B cell (primary cell): ENCODE results near the gene CDHR1. TPM values are rescaled to one million over a fixed set of nuclear protein-coding genes. Genes with fewer than 3 reads are reported as not detected.

Experiments
- ATAC-seq: fragments of 200-7000 bp; cut with Tn5 transposase; one replicate; pipeline ENCODE4 v1.10.0; 2021; ENCODE audit warnings: low read depth, mild to moderate bottlenecking, moderate number of reproducible peaks, moderate library complexity
- CTCF ChIA-PET: fragments of 350-600 bp; sonication (Branson Sonifier 250); formaldehyde crosslinking; loops from one replicate; lab custom pipeline; 2021; ENCODE audit warnings: antibody characterized with exemption, inconsistent platforms; lab: Charles Lee
- POLR2A ChIA-PET: fragments of 350-600 bp; sonication (Branson Sonifier 250); formaldehyde crosslinking; loops from one replicate; lab custom pipeline; 2021; ENCODE audit warnings: antibody characterized with exemption; lab: Charles Lee
- DNase-seq: peaks from one replicate; pipeline ENCODE4 v3.0.0; 2013
- H2AFZ ChIP-seq: 2 replicates; pipeline ENCODE4 v1.6.1; 2012; ENCODE audit warnings: mild to moderate bottlenecking, low read depth, low read length; ENCODE audit not compliant: insufficient read depth, poor library complexity, severe bottlenecking
- H3K27ac ChIP-seq, 2 donors: 1 replicate in 1 of 2; 2 replicates in 1 of 2; pipeline ENCODE4 v1.5.1; 2012 to 2013; ENCODE audit warnings: low read length in 2 of 2, mild to moderate bottlenecking in 2 of 2, moderate library complexity in 1 of 2
- H3K27me3 ChIP-seq, 4 experiments: fragments of 200-600 bp in 1 of 4; sonication (generic) in 1 of 4; replicated peaks in 1 of 4; 1 replicate in 2 of 4; 2 replicates in 2 of 4; pipeline versions ENCODE4 v1.6.1 to v1.7.0; 2013 to 2016; ENCODE audit warnings: low read length in 3 of 4, mild to moderate bottlenecking in 2 of 4, mixed read lengths in 1 of 4, moderate library complexity in 1 of 4; ENCODE audit not compliant: insufficient read depth in 4 of 4, control insufficient read depth in 3 of 4; ENCODE audit errors: control extremely low read depth in 1 of 4
- H3K36me3 ChIP-seq, 2 experiments: replicated peaks in 1 of 2; 1 replicate in 1 of 2; 2 replicates in 1 of 2; pipeline versions ENCODE4 v1.6.1 to v1.7.1; 2013; ENCODE audit warnings: low read length in 1 of 2; ENCODE audit not compliant: insufficient read depth in 2 of 2, control insufficient read depth in 1 of 2; ENCODE audit errors: control extremely low read depth in 1 of 2, extremely low read depth in 1 of 2
- H3K4me1 ChIP-seq, 2 donors: fragments of 200-600 bp in 1 of 2; sonication (generic) in 1 of 2; 1 replicate in 1 of 2; 2 replicates in 1 of 2; pipeline versions ENCODE4 v1.5.1 to v1.6.1; 2013 to 2017; ENCODE audit warnings: low read length in 2 of 2; ENCODE audit not compliant: control insufficient read depth in 2 of 2, insufficient read depth in 2 of 2
- H3K4me2 ChIP-seq: replicated peaks from 2 replicates; pipeline ENCODE3; 2012; ENCODE audit warnings: mild to moderate bottlenecking, low read depth, low read length; ENCODE audit not compliant: poor library complexity, severe bottlenecking
- H3K4me3 ChIP-seq, 5 experiments: fragments of 200-600 bp in 1 of 5; sonication (generic) in 1 of 5; 1 replicate in 3 of 5; 2 replicates in 2 of 5; pipeline versions ENCODE4 v1.5.1 to v1.7.0; 2011 to 2016; ENCODE audit warnings: low read length in 4 of 5, mild to moderate bottlenecking in 4 of 5, low read depth in 2 of 5, control low read depth in 1 of 5, moderate library complexity in 1 of 5; ENCODE audit not compliant: insufficient read depth in 1 of 5; ENCODE audit errors: control extremely low read depth in 1 of 5, extremely low read depth in 1 of 5
- H3K79me2 ChIP-seq: fragments of 200-600 bp; sonication (generic); one replicate; pipeline ENCODE4 v1.6.0; 2016; ENCODE audit warnings: low read length; ENCODE audit not compliant: control insufficient read depth, insufficient read depth
- H3K9ac ChIP-seq: fragments of 200-600 bp; sonication (generic); 2 replicates; pipeline ENCODE4 v1.6.1; 2017; ENCODE audit warnings: mild to moderate bottlenecking, low read length, moderate library complexity
- H3K9me3 ChIP-seq, 3 donors: one replicate each; pipeline versions ENCODE4 v1.6.1 to v1.7.1; 2013; ENCODE audit warnings: low read length in 2 of 3; ENCODE audit not compliant: control insufficient read depth in 2 of 3, insufficient read depth in 1 of 3; ENCODE audit errors: control extremely low read depth in 1 of 3
- H4K20me1 ChIP-seq: 2 replicates; pipeline ENCODE4 v1.6.0; 2012; ENCODE audit warnings: mild to moderate bottlenecking, low read length; ENCODE audit not compliant: insufficient read depth, control insufficient read depth, poor library complexity, severe bottlenecking
- H3K27ac Mint-ChIP-seq: one replicate; pipeline ENCODE4 v1.8.0; 2021; ENCODE audit warnings: mixed read lengths
- H3K27me3 Mint-ChIP-seq: one replicate; pipeline ENCODE4 v1.8.0; 2021; ENCODE audit warnings: mixed read lengths
- H3K4me1 Mint-ChIP-seq: one replicate; pipeline ENCODE4 v1.8.0; 2021; ENCODE audit warnings: mixed read lengths
- H3K4me3 Mint-ChIP-seq: one replicate; pipeline ENCODE4 v1.8.0; 2021; ENCODE audit warnings: mixed read lengths
- H3K9me3 Mint-ChIP-seq: one replicate; pipeline ENCODE4 v1.8.0; 2022; ENCODE audit warnings: mixed read lengths; ENCODE audit not compliant: insufficient read depth
- EZH2 ChIP-seq: IDR thresholded peaks from 2 replicates; pipeline ENCODE4 v1.6.1; 2012; ENCODE audit warnings: borderline replicate concordance, low read depth, mild to moderate bottlenecking, moderate library complexity, low read length; ENCODE audit not compliant: insufficient read depth, poor library complexity, severe bottlenecking
- WGBS: methylation state at CpG from one replicate; pipeline ENCODE4 v1.1.5; 2013; ENCODE audit warnings: missing lambda C conversion rate; ENCODE audit not compliant: insufficient coverage; 5-methylcytosine and 5-hydroxymethylcytosine counted together
- intact Hi-C: fragments of 100-400 bp; cut with micrococcal nuclease; formaldehyde crosslinking; loops from one replicate; pipeline ENCODE4 v1.10.0; 2022
- polyA plus RNA-seq: library from polyadenylated mRNA; depleted of rRNA; stranded (reverse); fragments of >200 nt; gene quantifications from 2 replicates; pipeline ENCODE4 v1.2.3, GENCODE V29; 2012
- total RNA-seq, 2 donors: library from RNA; stranded (reverse); fragments of 120-200 nt in 1 of 2; gene quantifications; 1 replicate in 1 of 2; 2 replicates in 1 of 2; pipeline versions ENCODE4 v1.2.3 to v1.2.4, GENCODE V29; 2013 to 2022
- TF ChIP-seq, protein P1 (sequence below): fragments of 200-600 bp; IDR thresholded peaks from one replicate; pipeline ENCODE4 v1.8.0; 2022; ENCODE audit warnings: antibody characterized with exemption, mild to moderate bottlenecking

The CDHR1 gene
- total and polyA plus RNA-seq, 2 donors (not counting 1 experiment from before 2014, with no cell fraction given): 0.31 to 1.7 TPM

DNA sequence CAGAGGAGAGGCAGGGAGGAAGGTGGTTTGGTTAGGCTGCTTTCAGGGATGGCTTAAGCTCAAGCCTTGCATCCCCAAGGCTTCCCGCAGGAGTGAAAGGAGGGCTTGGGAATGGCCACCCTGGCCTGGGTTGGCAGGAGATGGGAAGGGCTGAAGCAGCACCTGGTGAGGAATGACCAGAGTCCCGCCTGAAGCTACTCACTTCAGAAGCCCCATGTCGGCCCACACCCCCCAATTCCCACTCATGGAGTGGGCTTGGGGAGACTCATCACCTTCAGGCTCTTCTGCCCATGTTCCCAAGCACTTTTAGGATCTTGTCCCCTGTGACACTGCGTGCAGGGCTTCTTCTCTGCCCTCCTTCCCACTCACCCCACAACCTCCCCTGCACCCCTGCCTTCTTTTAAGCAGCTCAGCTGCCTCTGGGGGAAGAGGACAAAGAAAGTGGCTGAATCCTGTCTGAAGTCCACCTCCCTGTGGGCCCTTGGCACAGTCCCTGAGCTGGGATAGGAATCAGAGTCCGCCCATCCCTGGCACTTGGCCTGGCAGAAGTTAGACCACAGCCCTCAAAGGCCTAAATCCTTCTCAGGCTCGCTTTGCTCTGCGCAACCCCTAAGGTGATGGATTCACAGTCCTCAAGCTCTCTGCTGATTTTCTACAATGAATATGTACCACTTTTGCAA, 67.0 kb downstream of the CDHR1 start:
- no peak overlapping the region for H2AFZ ChIP-seq
- H3K4me1 Mint-ChIP-seq: no peaks in the 10 kb centered on the region
- no peaks in the 10 kb centered on the region for H3K9me3 ChIP-seq
- TF ChIP-seq, protein P1, sequence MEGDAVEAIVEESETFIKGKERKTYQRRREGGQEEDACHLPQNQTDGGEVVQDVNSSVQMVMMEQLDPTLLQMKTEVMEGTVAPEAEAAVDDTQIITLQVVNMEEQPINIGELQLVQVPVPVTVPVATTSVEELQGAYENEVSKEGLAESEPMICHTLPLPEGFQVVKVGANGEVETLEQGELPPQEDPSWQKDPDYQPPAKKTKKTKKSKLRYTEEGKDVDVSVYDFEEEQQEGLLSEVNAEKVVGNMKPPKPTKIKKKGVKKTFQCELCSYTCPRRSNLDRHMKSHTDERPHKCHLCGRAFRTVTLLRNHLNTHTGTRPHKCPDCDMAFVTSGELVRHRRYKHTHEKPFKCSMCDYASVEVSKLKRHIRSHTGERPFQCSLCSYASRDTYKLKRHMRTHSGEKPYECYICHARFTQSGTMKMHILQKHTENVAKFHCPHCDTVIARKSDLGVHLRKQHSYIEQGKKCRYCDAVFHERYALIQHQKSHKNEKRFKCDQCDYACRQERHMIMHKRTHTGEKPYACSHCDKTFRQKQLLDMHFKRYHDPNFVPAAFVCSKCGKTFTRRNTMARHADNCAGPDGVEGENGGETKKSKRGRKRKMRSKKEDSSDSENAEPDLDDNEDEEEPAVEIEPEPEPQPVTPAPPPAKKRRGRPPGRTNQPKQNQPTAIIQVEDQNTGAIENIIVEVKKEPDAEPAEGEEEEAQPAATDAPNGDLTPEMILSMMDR: no peak
- TF ChIP-seq EZH2: no peak
- 79% methylated on average over 6 of the region's 7 CpGs for WGBS
- no peaks in the 10 kb centered on the region for H4K20me1 ChIP-seq
- no peaks in the 10 kb centered on the region for H3K4me1 ChIP-seq
- ATAC-seq: no peak
- H3K79me2 ChIP-seq: no peaks in the 10 kb centered on the region
- no peaks in the 10 kb centered on the region for H3K9me3 Mint-ChIP-seq
- peaks cover 0 to 24% (median 2%) of the 10 kb centered on the region in 4 experiments for H3K27me3 ChIP-seq
- H3K4me2 ChIP-seq: no peak overlapping the region
- H3K27ac Mint-ChIP-seq: no peak overlapping the region
- no peak for DNase-seq
- no peak overlapping the region for H3K9ac ChIP-seq
- H3K4me3 Mint-ChIP-seq: no peak overlapping the region
- ChIA-PET POLR2A (no interaction called here), CTCF (interaction anchor here (0.8 to 10.7 kb wide), 3 partner anchors 29 to 277 kb away, joined by 3 to 267 read pairs (median 3); no protein-coding TSS in a partner anchor)
- peaks cover 54% of the 10 kb centered on the region for H3K27me3 Mint-ChIP-seq
- intact Hi-C loops: no loop called here
- no peaks in the 10 kb centered on the region for H3K36me3 ChIP-seq
- H3K4me3 ChIP-seq: no peak overlapping the region
- H3K27ac ChIP-seq: no peak overlapping the region

DNA sequence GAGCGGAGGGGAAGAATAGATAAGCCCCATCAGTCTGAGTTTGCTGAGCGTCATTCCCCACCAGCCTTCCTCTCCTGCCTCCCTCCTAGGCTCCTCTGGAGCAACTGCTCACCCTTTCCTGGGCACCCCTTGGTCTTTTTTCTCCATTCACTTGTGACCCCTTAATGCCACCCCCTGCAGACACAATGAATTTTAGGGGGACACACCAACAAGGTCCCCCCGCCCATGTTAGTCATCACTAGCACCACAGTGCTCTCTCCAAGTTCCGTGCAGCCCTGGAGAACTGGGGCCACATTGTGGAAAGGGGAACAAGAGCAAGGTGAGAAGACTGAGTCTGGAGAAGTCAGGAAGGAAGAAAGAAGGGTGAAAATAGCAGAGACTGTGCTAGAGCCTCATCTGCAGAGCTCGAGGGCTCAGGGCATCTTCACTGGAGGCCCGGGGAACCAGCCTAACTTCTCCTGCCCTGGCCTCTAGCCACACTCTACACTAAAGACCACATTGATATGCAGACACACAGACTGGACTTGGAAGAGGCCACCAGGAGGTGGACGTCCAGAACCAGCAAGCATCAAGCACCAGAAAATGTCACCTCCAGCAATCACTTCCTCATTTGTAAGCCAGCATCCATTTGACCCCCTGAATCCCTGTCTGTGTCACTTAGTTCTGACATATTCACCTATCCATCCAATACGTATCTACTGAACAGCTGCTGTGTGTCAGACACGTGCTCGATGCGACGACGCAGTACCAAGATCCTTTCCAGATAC, 68.0 kb downstream of the CDHR1 start:
- H3K36me3 ChIP-seq: no peaks in the 10 kb centered on the region
- ChIA-PET POLR2A (no interaction called here), CTCF (interaction anchor here (0.8 to 10.7 kb wide), 7 partner anchors 20 to 276 kb away, joined by 3 to 267 read pairs (median 3); no protein-coding TSS in a partner anchor)
- H3K9me3 Mint-ChIP-seq: no peaks in the 10 kb centered on the region
- no peak overlapping the region for H3K4me2 ChIP-seq
- no peak overlapping the region for H3K9ac ChIP-seq
- no peak overlapping the region for H2AFZ ChIP-seq
- H3K4me3 ChIP-seq: no peak overlapping the region
- peaks cover 50% of the 10 kb centered on the region for H3K27me3 Mint-ChIP-seq
- H3K9me3 ChIP-seq: no peaks in the 10 kb centered on the region
- H4K20me1 ChIP-seq: no peaks in the 10 kb centered on the region
- TF ChIP-seq, protein P1: no peak
- no peak for TF ChIP-seq EZH2
- WGBS: 81% methylated on average over 5 of the region's 13 CpGs
- H3K4me1 ChIP-seq: no peaks in the 10 kb centered on the region
- ATAC-seq (no peak), DNase-seq (no peak)
- H3K4me1 Mint-ChIP-seq: no peaks in the 10 kb centered on the region
- H3K79me2 ChIP-seq: no peaks in the 10 kb centered on the region
- H3K27ac Mint-ChIP-seq: no peak overlapping the region
- no peak overlapping the region for H3K27ac ChIP-seq
- intact Hi-C loops: no loop called here
- H3K27me3 ChIP-seq: peaks cover 0 to 24% (median 2%) of the 10 kb centered on the region in 4 experiments
- no peak overlapping the region for H3K4me3 Mint-ChIP-seq
